Activated naive CD4-positive, alpha-beta T cell treated with anti-CD3 and anti-CD28 coated beads, Interleukin-2, amount 50 U/mL, for 24 hours (primary cell): ENCODE measurements around the gene AEBP1.
"Not testable (repeated sequence)": the region's sequence is repeated elsewhere in the genome, so short reads cannot be mapped to it uniquely, and the experiment has no call there.

Experiments
- H3K27ac Mint-ChIP-seq: one replicate; pipeline ENCODE4 v1.8.0; 2021; ENCODE audit warnings: mild to moderate bottlenecking, mixed read lengths
- H3K27me3 Mint-ChIP-seq: one replicate; pipeline ENCODE4 v1.8.0; 2021; ENCODE audit warnings: mixed read lengths
- H3K36me3 Mint-ChIP-seq: one replicate; pipeline ENCODE4 v1.8.0; 2021; ENCODE audit warnings: mixed read lengths
- H3K4me1 Mint-ChIP-seq: one replicate; pipeline ENCODE4 v1.8.0; 2021; ENCODE audit warnings: mixed read lengths
- H3K4me3 Mint-ChIP-seq: one replicate; pipeline ENCODE4 v1.8.0; 2021; ENCODE audit warnings: mild to moderate bottlenecking, mixed read lengths
- H3K9me3 Mint-ChIP-seq: one replicate; pipeline ENCODE4 v1.8.0; 2021; ENCODE audit warnings: mixed read lengths

Gene AEBP1

DNA sequence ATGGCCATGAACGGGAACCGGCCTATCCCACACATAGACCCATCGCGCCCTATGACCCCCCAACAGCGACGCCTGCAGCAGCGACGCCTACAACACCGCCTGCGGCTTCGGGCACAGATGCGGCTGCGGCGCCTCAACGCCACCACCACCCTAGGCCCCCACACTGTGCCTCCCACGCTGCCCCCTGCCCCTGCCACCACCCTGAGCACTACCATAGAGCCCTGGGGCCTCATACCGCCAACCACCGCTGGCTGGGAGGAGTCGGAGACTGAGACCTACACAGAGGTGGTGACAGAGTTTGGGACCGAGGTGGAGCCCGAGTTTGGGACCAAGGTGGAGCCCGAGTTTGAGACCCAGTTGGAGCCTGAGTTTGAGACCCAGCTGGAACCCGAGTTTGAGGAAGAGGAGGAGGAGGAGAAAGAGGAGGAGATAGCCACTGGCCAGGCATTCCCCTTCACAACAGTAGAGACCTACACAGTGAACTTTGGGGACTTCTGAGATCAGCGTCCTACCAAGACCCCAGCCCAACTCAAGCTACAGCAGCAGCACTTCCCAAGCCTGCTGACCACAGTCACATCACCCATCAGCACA, 9.7 kb downstream of the AEBP1 start:
- H3K4me1 Mint-ChIP-seq = peaks cover 4% of the 10 kb centered on the region
- no peak overlapping the region for H3K27ac Mint-ChIP-seq
- no peaks in the 10 kb centered on the region for H3K27me3 Mint-ChIP-seq
- no peak overlapping the region for H3K4me3 Mint-ChIP-seq
- peaks cover 7% of the 10 kb centered on the region for H3K36me3 Mint-ChIP-seq
- H3K9me3 Mint-ChIP-seq = no peaks in the 10 kb centered on the region

- Mint-ChIP-seq H3K4me1 (peaks cover 8% of the 10 kb centered on the region), H3K4me3 (no peak overlapping the region), H3K27me3 (no peaks in the 10 kb centered on the region), H3K27ac (no peak overlapping the region), H3K9me3 (no peaks in the 10 kb centered on the region), H3K36me3 (peaks cover 7% of the 10 kb centered on the region)
Observed at GRCh38 chr7:44114586-44115310, 10.6 kb downstream of the AEBP1 start.

- Mint-ChIP-seq H3K4me3 (no peak overlapping the region), H3K27me3 (no peaks in the 10 kb centered on the region), H3K36me3 (peaks cover 13% of the 10 kb centered on the region), H3K9me3 (no peaks in the 10 kb centered on the region), H3K27ac (no peak overlapping the region), H3K4me1 (peaks cover 22% of the 10 kb centered on the region)
Observed at GRCh38 chr7:44116087-44116788, 12.1 kb downstream of the AEBP1 start.

DNA sequence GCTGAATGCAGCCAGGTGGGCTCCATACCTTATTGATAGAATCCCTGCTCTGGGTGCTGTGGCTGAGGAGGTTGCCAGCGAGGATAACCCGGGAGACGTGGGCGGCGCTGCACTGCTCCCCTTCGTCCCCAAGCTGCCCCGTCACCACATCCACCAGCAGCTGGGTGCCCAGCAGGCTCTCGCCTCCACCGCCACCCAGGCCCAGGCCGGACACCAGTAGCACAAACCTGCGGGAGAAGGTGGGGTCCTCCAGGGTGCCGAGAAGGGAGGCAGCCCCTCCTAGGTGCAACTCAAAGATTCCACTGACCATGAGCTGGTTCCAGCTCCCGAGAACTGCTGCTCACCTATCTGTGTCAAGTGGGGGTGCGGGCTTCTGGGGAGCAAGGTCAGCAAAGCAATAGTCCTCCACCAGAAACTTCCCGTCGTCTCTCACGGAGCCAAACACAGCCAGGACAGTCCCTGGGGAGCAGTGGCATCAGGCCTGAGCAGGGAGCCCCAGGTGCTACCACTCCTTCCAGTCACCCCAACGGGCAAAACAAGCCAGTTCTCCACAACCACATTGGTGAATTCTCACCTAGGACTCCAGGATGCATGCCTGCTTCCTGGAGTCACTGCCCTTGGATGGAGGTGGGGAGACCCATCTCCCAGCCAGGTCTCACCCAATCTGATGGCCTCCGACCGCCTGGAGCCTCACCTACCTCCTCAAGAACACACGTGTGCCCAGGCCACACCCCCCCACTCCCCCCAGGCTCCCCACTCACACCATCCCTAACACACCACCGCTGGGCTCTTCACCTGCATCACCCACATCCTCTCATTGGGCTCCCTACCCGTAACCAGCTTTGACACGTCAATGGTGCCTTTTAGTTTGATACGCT, 12.9 kb downstream of the AEBP1 start:
- Mint-ChIP-seq H3K9me3 (no peaks in the 10 kb centered on the region), H3K4me3 (no peak overlapping the region), H3K4me1 (peaks cover 29% of the 10 kb centered on the region), H3K36me3 (peaks cover 13% of the 10 kb centered on the region), H3K27ac (no peak overlapping the region), H3K27me3 (no peaks in the 10 kb centered on the region)

- H3K9me3 Mint-ChIP-seq = no peaks in the 10 kb centered on the region
- H3K27ac Mint-ChIP-seq = no peak overlapping the region
- H3K27me3 Mint-ChIP-seq = no peaks in the 10 kb centered on the region
- peaks cover 16% of the 10 kb centered on the region for H3K36me3 Mint-ChIP-seq
- H3K4me1 Mint-ChIP-seq = peaks cover 37% of the 10 kb centered on the region
- no peak overlapping the region for H3K4me3 Mint-ChIP-seq
Observed at GRCh38 chr7:44117801-44118429, 13.8 kb downstream of the AEBP1 start.

GRCh38 chr7:44119829-44120380, 15.8 kb downstream of the AEBP1 start:
- Mint-ChIP-seq H3K4me3 (peak overlapping the region; percentile 61), H3K27ac (peak overlapping the region; percentile 54), H3K36me3 (peaks cover 13% of the 10 kb centered on the region)

GRCh38 chr7:44120395-44120794, 16.2 kb downstream of the AEBP1 start:
- Mint-ChIP-seq H3K27ac (peak overlapping the region; percentile 54), H3K4me1 (peaks cover 42% of the 10 kb centered on the region), H3K9me3 (no peaks in the 10 kb centered on the region), H3K27me3 (no peaks in the 10 kb centered on the region), H3K36me3 (peaks cover 13% of the 10 kb centered on the region), H3K4me3 (peak overlapping the region; percentile 61)

More at GRCh38 chr7:44119829-44120380, 15.8 kb downstream of the AEBP1 start:
- Mint-ChIP-seq H3K9me3 (no peaks in the 10 kb centered on the region), H3K4me1 (peaks cover 42% of the 10 kb centered on the region), H3K27me3 (no peaks in the 10 kb centered on the region)

GRCh38 chr7:44121761-44122420, 17.7 kb downstream of the AEBP1 start:
- Mint-ChIP-seq H3K27ac (no peak overlapping the region), H3K4me1 (peaks cover 42% of the 10 kb centered on the region), H3K36me3 (peaks cover 13% of the 10 kb centered on the region), H3K4me3 (peak overlapping the region; percentile 93), H3K9me3 (no peaks in the 10 kb centered on the region), H3K27me3 (no peaks in the 10 kb centered on the region)

GRCh38 chr7:44122529-44122928, 18.4 kb downstream of the AEBP1 start:
- Mint-ChIP-seq H3K9me3 (no peaks in the 10 kb centered on the region), H3K36me3 (peaks cover 13% of the 10 kb centered on the region), H3K4me3 (peak overlapping the region; percentile 93), H3K27me3 (no peaks in the 10 kb centered on the region), H3K27ac (peak overlapping the region; percentile 81), H3K4me1 (peaks cover 42% of the 10 kb centered on the region)

- Mint-ChIP-seq H3K36me3 (peaks cover 10% of the 10 kb centered on the region), H3K4me3 (peak within 1 kb of the TSS; percentile 93), H3K9me3 (no peaks in the 10 kb centered on the region), H3K27me3 (no peaks in the 10 kb centered on the region), H3K27ac (peak within 1 kb of the TSS; percentile 94), H3K4me1 (peaks cover 39% of the 10 kb centered on the region)
Observed at GRCh38 chr7:44123190-44124003, 19.3 kb downstream of the AEBP1 start, which contains the start of gene POLD2. Gene POLD2 (minus strand): TSS chr7:44123548. CDS start chr7:44122053, 1,495 bp downstream.

- Mint-ChIP-seq H3K4me3 (peak overlapping the region; percentile 93), H3K9me3 (no peaks in the 10 kb centered on the region), H3K27ac (no peak overlapping the region), H3K4me1 (peaks cover 34% of the 10 kb centered on the region), H3K27me3 (no peaks in the 10 kb centered on the region), H3K36me3 (peaks cover 10% of the 10 kb centered on the region)
Observed at GRCh38 chr7:44124822-44125202, 20.7 kb downstream of the AEBP1 start.

- H3K36me3 Mint-ChIP-seq, H3K27me3 Mint-ChIP-seq, H3K9me3 Mint-ChIP-seq, H3K4me3 Mint-ChIP-seq, H3K27ac Mint-ChIP-seq: not testable (repeated sequence)
- H3K4me1 Mint-ChIP-seq = peaks cover 17% of the 10 kb centered on the region
Observed at GRCh38 chr7:44126574-44126973, 22.4 kb downstream of the AEBP1 start.

DNA sequence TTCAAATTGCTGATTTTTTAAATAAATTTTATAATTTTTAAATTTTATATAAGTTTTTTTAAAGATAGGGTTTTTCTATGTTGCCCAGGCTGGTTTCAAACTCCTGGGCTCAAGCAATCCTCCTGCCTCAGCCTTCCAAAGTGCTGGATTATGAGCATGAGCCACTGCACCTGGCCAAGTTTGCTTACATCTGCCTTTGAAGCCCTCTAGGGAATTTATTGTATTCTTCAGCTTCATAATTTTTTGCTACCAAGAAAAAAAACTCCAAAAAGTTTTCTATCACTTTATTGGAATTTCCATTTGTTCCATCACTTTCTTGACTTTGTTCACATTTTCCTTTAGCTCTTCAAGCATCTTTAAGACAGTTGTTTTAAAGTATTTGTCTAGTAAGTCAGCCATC, 23.0 kb downstream of the AEBP1 start:
- no peak overlapping the region for H3K4me3 Mint-ChIP-seq
- no peak overlapping the region for H3K27ac Mint-ChIP-seq
- H3K36me3 Mint-ChIP-seq = peaks cover 2% of the 10 kb centered on the region

More for the DNA sequence above, 23.0 kb downstream of the AEBP1 start:
- Mint-ChIP-seq H3K27me3 (no peaks in the 10 kb centered on the region), H3K9me3 (no peaks in the 10 kb centered on the region), H3K4me1 (peaks cover 12% of the 10 kb centered on the region)
